Measurements from ENCODE around the gene SLC16A14. TPM values are rescaled to one million over a fixed set of nuclear protein-coding genes. Genes with fewer than 3 reads are reported as not detected.

Gene SLC16A14
- total and polyA plus RNA-seq, 2 experiments from 2014 or later = 1.1 to 2.7 TPM

GRCh38 chr2:230043025-230043424, 25.7 kb downstream of the SLC16A14 start:
- Histone ChIP-seq H3F3A (replicated peaks; ENCODE audit: low read depth) (no peaks in the 10 kb centered on the region), H3K36me3 (ENCODE audit: insufficient read depth) (no peaks in the 10 kb centered on the region), H3K4me3 (no peak overlapping the region), H3K27me3 (ENCODE audit: insufficient read depth) (no peaks in the 10 kb centered on the region), H2AFZ (no peak overlapping the region), H3K4me2 (no peak overlapping the region), H3K9me2 (ENCODE audit: insufficient read depth) (no peaks in the 10 kb centered on the region), H3K27ac (ENCODE audit: low read depth) (no peak overlapping the region), H3K4me1 (ENCODE audit: insufficient read depth) (no peaks in the 10 kb centered on the region), H4K20me1 (replicated peaks; ENCODE audit: insufficient read depth) (no peaks in the 10 kb centered on the region; the same call in 1 of the 2 replicates), H3K79me2 (replicated peaks; ENCODE audit: insufficient read depth) (no peaks in the 10 kb centered on the region)
- Mint-ChIP-seq H3K4me1 (no peaks in the 10 kb centered on the region), H3K27ac (no peak overlapping the region), H3K4me3 (no peak overlapping the region), H3K27me3 (ENCODE audit: insufficient read depth, low read depth, poor library complexity) (peaks cover 2% of the 10 kb centered on the region), H3K9me3 (no peaks in the 10 kb centered on the region), H3K36me3 (ENCODE audit: low read depth) (no peaks in the 10 kb centered on the region)
- TF ChIP-seq ZNF114 (CRISPR knock-in tag; IDR thresholded peaks at IDR 0.05) (no peak), JUNB (IDR thresholded peaks at IDR 0.05; ENCODE audit: unreplicated experiment) (no peak), REST (IDR thresholded peaks at IDR 0.05; ENCODE audit: unreplicated experiment) (no peak), CTCF (conservative IDR thresholded peaks at IDR 0.05; ENCODE audit: low read depth in 2 of 2) (no peak), EZH2 (IDR thresholded peaks at IDR 0.05; ENCODE audit: low read depth, unreplicated experiment) (no peak), POLR2AphosphoS5 (IDR thresholded peaks at IDR 0.05; ENCODE audit: low read depth) (no peak), CREB1 (CRISPR knock-in tag; IDR thresholded peaks at IDR 0.05; ENCODE audit: low read depth) (no peak), NANOG (IDR thresholded peaks at IDR 0.05; ENCODE audit: borderline replicate concordance) (no peak), ZNF331 (CRISPR knock-in tag; IDR thresholded peaks at IDR 0.05; ENCODE audit: low read depth) (no peak), ETS1 (IDR thresholded peaks at IDR 0.05) (no peak)
- no peak for DNase-seq (ENCODE audit: low spot score)
- no peak for ATAC-seq

GRCh38 chr2:230042195-230042594, 26.5 kb downstream of the SLC16A14 start:
- Histone ChIP-seq H3K4me1 (ENCODE audit: insufficient read depth) (no peaks in the 10 kb centered on the region), H3K9me2 (ENCODE audit: insufficient read depth) (no peaks in the 10 kb centered on the region), H3K4me3 (no peak overlapping the region), H3K4me2 (no peak overlapping the region), H3K36me3 (ENCODE audit: insufficient read depth) (no peaks in the 10 kb centered on the region), H3K79me2 (replicated peaks; ENCODE audit: insufficient read depth) (no peaks in the 10 kb centered on the region), H4K20me1 (replicated peaks; ENCODE audit: insufficient read depth) (no peaks in the 10 kb centered on the region; the same call in 1 of the 2 replicates), H3K27ac (ENCODE audit: low read depth) (no peak overlapping the region), H3K27me3 (ENCODE audit: insufficient read depth) (no peaks in the 10 kb centered on the region), H2AFZ (no peak overlapping the region), H3F3A (replicated peaks; ENCODE audit: low read depth) (no peaks in the 10 kb centered on the region)
- Mint-ChIP-seq H3K4me3 (no peak overlapping the region), H3K27ac (no peak overlapping the region), H3K27me3 (ENCODE audit: insufficient read depth, low read depth, poor library complexity) (peaks cover under 1% of the 10 kb centered on the region), H3K4me1 (no peaks in the 10 kb centered on the region), H3K36me3 (ENCODE audit: low read depth) (no peaks in the 10 kb centered on the region), H3K9me3 (no peaks in the 10 kb centered on the region)
- no peak for ATAC-seq
- DNase-seq (ENCODE audit: low spot score) = no peak
- TF ChIP-seq REST (IDR thresholded peaks at IDR 0.05; ENCODE audit: unreplicated experiment) = no peak
